ENCODE data around the gene TBX6.
"Not testable (repeated sequence)": the region's sequence is repeated elsewhere in the genome, so short reads cannot be mapped to it uniquely, and the experiment has no call there.

The TBX6 gene

DNA sequence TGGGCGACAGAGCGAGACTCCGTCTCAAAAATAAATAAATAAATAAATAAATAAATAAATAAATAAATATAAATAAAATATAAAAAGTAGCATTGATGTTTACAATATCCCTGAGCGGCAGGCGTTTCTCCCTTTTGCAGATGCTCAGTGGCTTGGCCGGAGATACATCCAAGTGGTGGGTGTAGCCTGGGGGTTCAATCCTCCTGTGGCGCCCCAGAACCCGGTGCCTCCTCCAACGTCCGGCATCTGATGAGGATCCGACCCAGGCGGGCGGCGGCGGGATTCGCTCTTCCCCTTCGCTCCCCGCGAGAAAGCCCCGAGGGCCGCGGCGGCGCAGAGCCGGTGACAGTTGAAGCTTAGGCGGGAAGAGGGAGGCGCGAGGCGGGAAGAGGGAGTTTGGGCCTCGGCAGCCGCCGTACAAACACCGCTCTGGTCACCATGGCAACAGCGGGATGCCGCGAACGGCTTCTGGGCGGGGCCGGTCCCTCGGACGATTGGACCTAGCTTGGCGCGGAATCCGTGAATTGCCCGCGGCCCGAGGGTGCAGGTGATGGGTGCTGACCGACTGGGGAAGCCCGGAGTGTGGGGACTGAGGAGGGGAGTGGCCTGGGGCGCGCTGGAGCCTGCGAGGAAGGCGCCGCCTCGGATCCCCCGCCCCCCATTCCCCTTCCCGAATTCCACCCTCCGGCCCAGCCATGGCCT lies 38.9 kb downstream of the TBX6 start:
- peak overlapping the region; percentile 74 for H3K4me3 ChIP-seq (ENCODE audit: low read depth, low read length)
- TF ChIP-seq, protein P1, sequence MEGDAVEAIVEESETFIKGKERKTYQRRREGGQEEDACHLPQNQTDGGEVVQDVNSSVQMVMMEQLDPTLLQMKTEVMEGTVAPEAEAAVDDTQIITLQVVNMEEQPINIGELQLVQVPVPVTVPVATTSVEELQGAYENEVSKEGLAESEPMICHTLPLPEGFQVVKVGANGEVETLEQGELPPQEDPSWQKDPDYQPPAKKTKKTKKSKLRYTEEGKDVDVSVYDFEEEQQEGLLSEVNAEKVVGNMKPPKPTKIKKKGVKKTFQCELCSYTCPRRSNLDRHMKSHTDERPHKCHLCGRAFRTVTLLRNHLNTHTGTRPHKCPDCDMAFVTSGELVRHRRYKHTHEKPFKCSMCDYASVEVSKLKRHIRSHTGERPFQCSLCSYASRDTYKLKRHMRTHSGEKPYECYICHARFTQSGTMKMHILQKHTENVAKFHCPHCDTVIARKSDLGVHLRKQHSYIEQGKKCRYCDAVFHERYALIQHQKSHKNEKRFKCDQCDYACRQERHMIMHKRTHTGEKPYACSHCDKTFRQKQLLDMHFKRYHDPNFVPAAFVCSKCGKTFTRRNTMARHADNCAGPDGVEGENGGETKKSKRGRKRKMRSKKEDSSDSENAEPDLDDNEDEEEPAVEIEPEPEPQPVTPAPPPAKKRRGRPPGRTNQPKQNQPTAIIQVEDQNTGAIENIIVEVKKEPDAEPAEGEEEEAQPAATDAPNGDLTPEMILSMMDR (IDR thresholded peaks at IDR 0.05; ENCODE audit: low read depth, low read length): no peak

DNA sequence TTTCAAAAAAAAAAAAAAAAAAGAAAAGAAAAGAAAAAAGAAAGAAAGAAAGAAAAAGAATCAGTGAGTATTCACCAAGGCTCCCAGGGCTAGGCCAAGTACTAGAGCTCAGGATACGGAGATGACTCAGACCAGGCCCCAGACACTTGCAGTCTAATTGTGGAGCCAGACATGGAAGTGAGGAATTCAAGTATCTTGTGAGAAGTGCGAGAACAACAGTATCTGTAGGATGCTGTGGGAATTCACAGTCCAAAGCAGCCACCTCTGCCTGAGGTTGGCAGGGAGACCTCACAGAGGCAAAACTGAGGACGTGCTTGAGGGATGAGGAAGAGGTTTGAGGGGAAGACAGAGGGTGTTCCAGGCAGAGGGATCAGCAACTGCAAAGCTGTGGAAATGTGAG lies 40.2 kb downstream of the TBX6 start:
- no peak overlapping the region for H3K4me3 ChIP-seq (ENCODE audit: low read depth, low read length)

DNA sequence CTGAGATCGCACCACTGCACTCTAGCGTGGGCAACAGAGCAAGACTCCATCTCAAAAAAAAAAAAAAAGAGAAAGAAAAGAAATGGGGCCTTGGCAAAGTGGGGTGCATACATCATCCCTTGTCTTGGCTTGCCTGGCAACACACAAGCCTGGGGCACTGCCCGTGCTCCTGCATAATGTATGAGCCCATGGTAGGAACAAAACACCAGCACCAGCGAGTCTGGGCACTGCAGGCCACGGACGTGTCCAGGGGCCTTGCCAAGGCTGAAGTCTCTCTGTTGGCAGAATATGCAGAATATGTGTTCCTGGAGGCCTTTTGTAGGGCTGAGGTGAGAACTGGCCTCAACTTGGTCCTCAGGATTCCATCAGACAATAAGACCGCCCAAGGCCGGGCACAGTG lies 41.9 kb downstream of the TBX6 start:
- H3K4me3 ChIP-seq (ENCODE audit: low read depth, low read length): no peak overlapping the region
- TF ChIP-seq, protein P1 (IDR thresholded peaks at IDR 0.05; ENCODE audit: low read depth, low read length): no peak

More for the DNA sequence above, 40.2 kb downstream of the TBX6 start:
- TF ChIP-seq, protein P1 (IDR thresholded peaks at IDR 0.05; ENCODE audit: low read depth, low read length): no peak

DNA sequence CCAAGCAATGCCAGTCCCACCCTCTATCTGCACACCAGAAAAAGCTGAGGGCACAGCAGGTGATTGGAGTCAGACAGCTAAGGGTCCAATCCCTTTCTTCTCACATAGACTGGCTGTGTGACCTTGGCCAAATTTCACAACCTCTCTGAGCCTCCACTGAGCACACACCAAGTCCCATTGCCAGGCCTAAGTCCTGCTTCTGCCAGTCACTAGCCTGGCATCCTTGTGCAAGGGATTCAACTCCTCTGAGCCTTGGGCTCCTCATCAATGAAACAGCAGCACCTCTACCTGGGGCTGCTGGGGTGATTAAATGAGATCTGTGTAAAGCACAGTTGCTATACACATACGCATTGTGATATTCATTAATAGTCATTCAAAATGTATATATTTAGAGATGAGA lies 45.1 kb downstream of the TBX6 start:
- TF ChIP-seq, protein P1 (IDR thresholded peaks at IDR 0.05; ENCODE audit: low read depth, low read length): no peak
- H3K4me3 ChIP-seq (ENCODE audit: low read depth, low read length): no peak overlapping the region

GRCh38 chr16:30046178-30046577 lies 45.5 kb downstream of the TBX6 start:
- TF ChIP-seq, protein P1 (IDR thresholded peaks at IDR 0.05; ENCODE audit: low read depth, low read length): no peak
- H3K4me3 ChIP-seq (ENCODE audit: low read depth, low read length): no peak overlapping the region

DNA sequence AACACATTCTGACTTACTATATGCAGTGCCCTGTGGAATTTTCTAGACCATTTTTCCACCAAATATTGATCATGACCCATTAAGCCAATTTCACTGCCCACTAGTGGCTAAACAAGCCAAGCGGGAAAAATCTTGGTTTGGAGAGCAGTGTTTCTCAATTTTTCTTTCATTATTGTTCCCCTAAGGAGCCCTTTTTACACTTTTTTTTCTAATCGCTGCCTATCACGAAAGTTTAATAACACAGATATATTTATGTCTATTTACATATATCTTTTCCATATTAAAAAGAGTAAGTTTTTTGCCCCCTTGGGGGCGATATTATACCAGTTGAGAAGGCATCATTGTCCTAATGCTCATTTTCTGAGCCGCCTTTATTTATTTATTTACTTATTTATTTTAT lies 49.9 kb downstream of the TBX6 start:
- TF ChIP-seq, protein P1 (IDR thresholded peaks at IDR 0.05; ENCODE audit: low read depth, low read length): peak; percentile 23; the same call in 1 of the 2 replicates
- no peak overlapping the region for H3K4me3 ChIP-seq (ENCODE audit: low read depth, low read length)

DNA sequence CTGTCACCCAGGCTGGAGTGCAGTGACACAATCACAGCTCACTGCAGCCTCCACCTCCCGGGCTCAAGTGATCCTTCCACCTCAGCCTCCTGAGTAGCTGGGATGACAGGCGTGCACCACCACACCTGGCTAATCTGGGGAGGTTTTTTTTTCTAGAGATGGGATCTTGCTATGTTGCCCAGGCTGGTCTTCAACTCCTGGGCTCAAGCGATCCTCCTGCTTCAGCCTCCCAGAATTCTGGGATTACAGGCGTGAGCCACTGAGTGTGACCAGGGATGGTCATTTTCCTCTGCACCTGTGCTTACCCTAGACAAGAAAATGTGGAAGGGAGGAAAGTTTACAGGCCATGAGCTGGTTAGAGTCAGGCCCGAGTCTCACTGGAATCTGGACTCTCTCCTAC lies 51.0 kb downstream of the TBX6 start:
- not testable (repeated sequence) for H3K4me3 ChIP-seq (ENCODE audit: low read depth, low read length)

DNA sequence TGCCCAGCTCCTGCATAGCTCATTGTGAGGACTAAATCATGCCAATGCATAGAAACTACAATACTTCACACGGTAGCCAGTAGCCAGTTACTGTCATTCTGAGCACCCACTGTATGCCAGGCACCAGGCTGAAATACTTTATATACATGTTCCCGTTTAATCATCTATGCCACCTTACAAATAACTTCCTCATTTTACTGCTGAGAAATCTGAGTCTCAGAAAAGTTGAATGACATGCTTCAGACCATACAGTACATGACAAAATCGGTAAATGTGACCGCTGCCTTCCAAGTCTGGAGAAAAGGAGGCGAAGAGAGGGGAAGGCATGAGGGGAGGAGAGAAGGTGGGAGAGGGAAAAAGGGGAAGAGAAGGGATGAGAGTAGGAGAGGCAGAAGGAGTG lies 51.5 kb downstream of the TBX6 start:
- no peak overlapping the region for H3K4me3 ChIP-seq (ENCODE audit: low read depth, low read length)
- TF ChIP-seq, protein P1 (IDR thresholded peaks at IDR 0.05; ENCODE audit: low read depth, low read length): no peak

All from WI38 (cell line).